ENCODE data around the gene SH3RF2.

- TF ChIP-seq CTCF (conservative IDR thresholded peaks at IDR 0.05 in 1 of 2, IDR thresholded peaks at IDR 0.05 in 1 of 2; ENCODE audit: extremely low read depth in 1 of 2, insufficient read depth in 1 of 2, low read depth in 1 of 2, low read length in 2 of 2) = no peak
- TF ChIP-seq EZH2 (IDR thresholded peaks at IDR 0.05; ENCODE audit: borderline replicate concordance, low read length) = no peak
These were observed 167.2 kb downstream of the SH3RF2 start for GRCh38 chr5:146103594-146103993.
